22Rv1 (cell line): Measurements from ENCODE around the gene SFMBT1.

Experiments used
- ZFX ChIP-seq: fragments of 450-650 bp; IDR thresholded peaks from 2 replicates; pipeline ENCODE4 v1.6.1; 2017; ENCODE audit warnings: antibody characterized with exemption, borderline replicate concordance
- TF ChIP-seq, protein P1 (sequence below): fragments of 450-650 bp; IDR thresholded peaks from 2 replicates; pipeline ENCODE4 v1.5.1; 2017; ENCODE audit warnings: mild to moderate bottlenecking

DNA sequence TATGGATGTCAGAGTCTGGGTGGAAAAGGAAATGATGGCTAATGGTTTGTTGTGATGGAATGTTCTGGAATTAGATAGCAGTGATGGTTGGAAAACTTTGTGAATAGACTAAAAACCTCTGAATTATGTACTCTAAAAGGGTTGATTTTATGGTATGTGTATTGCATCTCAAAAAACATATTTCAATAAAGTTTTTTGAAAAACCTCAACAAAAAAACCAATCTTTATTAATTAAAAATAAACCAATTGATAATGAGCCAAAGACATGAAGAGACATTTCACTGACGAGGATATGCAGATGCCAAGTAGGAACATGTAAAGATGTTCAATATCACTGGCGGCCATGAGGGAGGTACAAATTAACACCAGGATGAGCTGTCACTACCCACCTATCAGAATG lies 78.5 kb downstream of the SFMBT1 start:
- TF ChIP-seq, protein P1, sequence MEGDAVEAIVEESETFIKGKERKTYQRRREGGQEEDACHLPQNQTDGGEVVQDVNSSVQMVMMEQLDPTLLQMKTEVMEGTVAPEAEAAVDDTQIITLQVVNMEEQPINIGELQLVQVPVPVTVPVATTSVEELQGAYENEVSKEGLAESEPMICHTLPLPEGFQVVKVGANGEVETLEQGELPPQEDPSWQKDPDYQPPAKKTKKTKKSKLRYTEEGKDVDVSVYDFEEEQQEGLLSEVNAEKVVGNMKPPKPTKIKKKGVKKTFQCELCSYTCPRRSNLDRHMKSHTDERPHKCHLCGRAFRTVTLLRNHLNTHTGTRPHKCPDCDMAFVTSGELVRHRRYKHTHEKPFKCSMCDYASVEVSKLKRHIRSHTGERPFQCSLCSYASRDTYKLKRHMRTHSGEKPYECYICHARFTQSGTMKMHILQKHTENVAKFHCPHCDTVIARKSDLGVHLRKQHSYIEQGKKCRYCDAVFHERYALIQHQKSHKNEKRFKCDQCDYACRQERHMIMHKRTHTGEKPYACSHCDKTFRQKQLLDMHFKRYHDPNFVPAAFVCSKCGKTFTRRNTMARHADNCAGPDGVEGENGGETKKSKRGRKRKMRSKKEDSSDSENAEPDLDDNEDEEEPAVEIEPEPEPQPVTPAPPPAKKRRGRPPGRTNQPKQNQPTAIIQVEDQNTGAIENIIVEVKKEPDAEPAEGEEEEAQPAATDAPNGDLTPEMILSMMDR = no peak
- no peak for TF ChIP-seq ZFX
